Measurements from ENCODE around the gene SLC35D1.

DNA sequence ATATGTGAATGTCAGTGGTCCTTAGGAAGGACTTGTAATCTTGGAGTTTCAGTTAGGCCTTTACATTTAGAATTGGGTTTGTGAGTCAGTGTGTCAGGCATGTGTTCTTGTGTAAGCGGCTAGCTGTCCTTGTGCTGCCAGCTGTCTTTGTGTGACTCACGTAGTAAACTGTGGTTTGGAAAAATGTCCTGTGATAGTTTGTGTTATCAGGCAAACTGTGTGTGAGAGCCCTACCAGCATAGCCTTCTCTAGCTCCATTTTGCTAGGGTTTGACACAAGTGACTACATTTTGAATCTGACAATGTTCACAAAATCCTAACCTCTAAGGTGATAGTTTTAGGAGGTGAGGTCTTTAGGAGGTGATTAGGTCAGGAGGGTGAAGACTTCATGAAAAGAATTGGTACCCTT lies 6.9 kb upstream of the SLC35D1 start:
- no peak for TF ChIP-seq EZH2 (IDR thresholded peaks at IDR 0.05)
- no peak for TF ChIP-seq POLR2AphosphoS5 (IDR thresholded peaks at IDR 0.05; ENCODE audit: borderline replicate concordance, low read depth, low read length)
- no peak for TF ChIP-seq FOXP2 (optimal IDR thresholded peaks at IDR 0.05; ENCODE audit: control extremely low read depth, extremely low read length, insufficient read depth)
